Stimulated activated CD4-positive, alpha-beta T cell treated with anti-CD3 and anti-CD28 coated beads, Interleukin-2, amount 100 ng/mL, for 4 hours (primary cell): Measurements from ENCODE around the gene LAG3.
A peak's percentile ranks its signal among the peaks of the same experiment; 100 is the strongest.

Experiments
- DNase-seq: peaks from one replicate; pipeline ENCODE4 v3.0.0-alpha.2; 2020; ENCODE audit warnings: low read depth

Gene LAG3

GRCh38 chr12:6772726-6773589, 638 bp downstream of the LAG3 start:
- no peak for DNase-seq

DNA sequence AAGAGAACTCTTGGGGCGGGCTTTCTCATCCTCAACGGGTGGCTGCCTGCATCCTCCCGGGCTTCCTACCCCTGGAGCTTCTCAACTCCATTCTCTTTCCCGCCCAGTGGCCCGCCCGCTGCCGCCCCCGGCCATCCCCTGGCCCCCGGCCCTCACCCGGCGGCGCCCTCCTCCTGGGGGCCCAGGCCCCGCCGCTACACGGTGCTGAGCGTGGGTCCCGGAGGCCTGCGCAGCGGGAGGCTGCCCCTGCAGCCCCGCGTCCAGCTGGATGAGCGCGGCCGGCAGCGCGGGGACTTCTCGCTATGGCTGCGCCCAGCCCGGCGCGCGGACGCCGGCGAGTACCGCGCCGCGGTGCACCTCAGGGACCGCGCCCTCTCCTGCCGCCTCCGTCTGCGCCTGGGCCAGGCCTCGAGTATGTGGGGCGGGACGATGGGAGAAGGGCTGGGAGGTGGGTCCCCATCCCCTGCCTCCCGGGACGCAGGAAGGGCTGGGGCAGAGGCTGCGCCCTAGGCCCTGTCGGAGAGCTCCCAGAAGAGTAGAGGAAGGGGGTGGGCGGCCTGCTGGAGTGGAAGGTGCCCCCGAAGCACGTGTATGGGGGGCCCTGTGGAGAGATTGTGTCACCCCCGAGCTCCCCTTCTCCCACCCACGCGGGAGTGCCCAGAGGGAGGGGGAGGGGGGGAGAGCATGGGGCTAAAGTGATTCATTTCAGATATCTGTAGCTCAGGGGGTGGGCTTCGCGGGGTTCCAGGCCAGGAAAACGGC, 1.5 kb downstream of the LAG3 start:
- peak; percentile 69 for DNase-seq

GRCh38 chr12:6774499-6775062, 2.3 kb downstream of the LAG3 start:
- no peak for DNase-seq

DNA sequence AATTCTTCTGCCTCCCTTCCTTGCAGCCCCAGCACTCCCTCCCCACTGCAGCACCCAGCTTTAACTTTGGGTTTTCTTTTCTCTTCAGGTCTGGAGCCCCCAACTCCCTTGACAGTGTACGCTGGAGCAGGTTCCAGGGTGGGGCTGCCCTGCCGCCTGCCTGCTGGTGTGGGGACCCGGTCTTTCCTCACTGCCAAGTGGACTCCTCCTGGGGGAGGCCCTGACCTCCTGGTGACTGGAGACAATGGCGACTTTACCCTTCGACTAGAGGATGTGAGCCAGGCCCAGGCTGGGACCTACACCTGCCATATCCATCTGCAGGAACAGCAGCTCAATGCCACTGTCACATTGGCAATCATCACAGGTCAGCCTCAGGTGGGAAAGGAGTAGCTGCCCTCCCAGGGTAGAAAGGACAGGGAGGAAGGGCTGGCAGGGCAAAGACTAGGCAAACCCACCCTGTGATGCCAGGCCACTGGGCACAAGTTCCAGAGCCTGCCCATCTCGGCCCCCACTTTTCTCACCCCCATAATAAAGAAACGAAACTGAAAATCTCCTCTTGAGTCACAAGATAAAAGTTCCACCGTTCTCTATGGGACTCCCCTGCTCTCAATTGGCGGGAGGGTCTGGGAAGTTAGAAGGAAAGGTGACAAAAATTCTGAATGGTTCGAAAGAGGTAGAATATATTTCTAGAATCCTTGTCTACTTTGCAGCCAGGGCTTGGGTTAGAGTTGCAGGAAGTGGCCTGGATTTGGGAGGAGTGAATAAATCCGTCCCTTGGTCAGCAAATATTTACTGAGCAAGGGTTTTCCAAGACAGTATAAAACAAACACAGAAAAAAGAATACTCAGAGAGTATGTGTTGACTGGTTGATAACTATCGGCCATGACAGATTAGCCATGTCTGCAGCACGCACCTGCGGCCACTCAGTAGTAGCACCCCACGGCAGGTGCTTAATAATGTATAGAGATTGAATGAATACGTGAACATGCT, 3.2 kb downstream of the LAG3 start:
- no peak for DNase-seq

- no peak for DNase-seq
Observed at GRCh38 chr12:6777386-6777785, 5.1 kb downstream of the LAG3 start.

- no peak for DNase-seq
Observed at GRCh38 chr12:6778217-6778573, 5.9 kb downstream of the LAG3 start.

DNA sequence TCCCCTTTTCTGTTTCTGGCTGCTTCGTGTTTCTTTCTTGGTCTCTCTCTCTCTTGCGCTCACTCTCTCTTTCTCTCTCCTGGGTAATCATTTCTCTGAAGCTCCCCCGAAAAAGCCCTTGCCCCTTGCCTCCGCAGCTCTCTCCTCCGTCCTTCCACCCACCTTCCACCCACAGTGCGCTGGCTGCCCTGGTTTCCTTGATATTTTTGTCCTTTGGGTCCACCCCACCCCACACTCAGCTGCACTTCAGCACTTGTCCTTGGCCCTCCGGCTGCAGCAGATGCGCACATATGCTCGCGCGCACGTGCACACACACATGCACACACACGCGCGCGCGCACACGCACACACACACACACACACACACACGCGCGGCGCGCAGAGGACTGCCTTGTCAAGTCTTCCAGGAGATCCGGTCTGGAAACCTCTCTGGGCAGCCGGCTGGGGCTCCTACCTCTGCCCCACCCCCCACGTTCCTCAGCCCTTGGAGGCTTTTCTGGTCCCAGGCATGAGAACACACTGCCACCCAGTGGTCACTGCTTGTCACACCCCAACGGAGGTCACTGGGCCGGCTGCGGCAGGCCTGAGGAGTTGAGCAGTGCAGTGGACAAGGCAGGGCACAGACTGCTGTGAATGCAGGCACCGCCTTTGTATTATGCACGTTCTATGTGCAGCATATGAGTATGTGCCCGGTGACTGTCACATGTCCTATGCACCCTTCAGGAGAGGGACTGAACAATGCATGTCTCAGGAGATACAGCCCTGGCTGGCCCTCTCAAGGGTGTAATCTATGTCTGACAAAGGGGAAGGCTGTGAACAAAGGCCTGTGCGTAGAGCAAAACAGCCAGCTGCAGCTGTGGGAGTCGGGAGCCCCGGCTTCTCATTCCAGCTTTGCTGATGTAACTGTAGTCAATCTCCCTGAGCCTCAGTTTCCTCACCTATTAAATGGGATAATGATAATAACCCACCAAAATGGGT, 6.5 kb downstream of the LAG3 start:
- peak; percentile 83 for DNase-seq

GRCh38 chr12:6779708-6780432, 7.5 kb downstream of the LAG3 start:
- no peak for DNase-seq

GRCh38 chr12:6780573-6780972, 8.3 kb downstream of the LAG3 start:
- no peak for DNase-seq

- DNase-seq = no peak
Observed at GRCh38 chr12:6782119-6782518, 9.8 kb downstream of the LAG3 start.

DNA sequence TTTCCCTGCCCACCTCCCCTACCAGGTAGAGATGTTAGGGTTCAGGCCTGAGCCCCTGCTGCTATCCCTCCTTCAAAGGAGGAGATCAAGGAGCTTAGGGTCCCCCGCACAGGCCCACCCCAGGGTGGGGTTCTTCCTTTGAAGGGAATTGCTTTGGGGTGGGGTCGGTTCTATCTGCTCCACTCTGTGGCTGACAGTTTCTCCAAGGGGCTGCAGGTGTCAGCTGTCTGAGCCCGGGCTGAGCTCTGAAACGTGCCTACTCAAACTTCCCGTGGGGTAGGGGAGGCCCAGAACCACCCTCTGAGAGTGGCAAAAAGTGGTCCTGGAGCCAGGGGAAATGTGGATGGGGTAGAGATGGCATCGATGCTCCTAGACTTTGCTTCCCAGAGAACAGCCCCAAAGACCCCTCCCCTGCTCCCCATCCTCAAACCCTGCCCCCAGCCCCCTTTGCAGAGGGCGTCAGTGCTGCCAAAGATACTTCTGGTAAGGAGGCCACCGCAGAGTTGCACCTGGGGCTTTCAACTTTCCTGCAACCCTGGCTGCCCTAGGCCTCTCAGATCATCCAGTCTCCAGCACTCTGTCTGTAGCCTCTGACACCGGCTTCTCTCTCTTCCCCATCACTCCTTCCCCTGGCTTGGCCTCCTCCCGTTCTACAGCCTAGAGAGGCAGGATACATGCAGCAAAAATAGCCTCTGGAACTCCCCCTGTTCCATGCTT, 10.7 kb downstream of the LAG3 start:
- no peak for DNase-seq

- DNase-seq = no peak
Observed at GRCh38 chr12:6783828-6784227, 11.5 kb downstream of the LAG3 start.

GRCh38 chr12:6784296-6784695, 12.0 kb downstream of the LAG3 start:
- no peak for DNase-seq

DNA sequence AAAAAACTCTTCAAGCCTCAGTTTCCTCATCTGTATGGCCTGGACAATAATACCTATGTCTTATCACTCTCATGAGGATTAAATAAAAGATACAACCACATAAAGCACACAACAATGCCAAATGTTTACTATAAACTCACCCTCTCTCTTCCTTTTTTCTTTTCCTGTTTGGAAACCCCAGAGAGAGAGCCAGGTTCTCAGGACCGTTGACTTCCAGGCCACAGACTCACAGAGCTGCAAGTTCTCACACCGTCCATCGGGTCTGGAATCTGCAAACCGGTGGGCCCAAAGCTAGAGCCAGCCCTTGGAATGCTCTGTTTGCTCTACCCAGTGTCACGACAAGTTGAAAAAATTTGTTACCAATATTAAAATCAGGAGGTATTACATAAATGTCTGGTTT, 12.4 kb downstream of the LAG3 start:
- no peak for DNase-seq

- DNase-seq = no peak
Observed at GRCh38 chr12:6786416-6787094, 14.2 kb downstream of the LAG3 start.

- DNase-seq = no peak
Observed at GRCh38 chr12:6787309-6787708, 15.0 kb downstream of the LAG3 start.

DNA sequence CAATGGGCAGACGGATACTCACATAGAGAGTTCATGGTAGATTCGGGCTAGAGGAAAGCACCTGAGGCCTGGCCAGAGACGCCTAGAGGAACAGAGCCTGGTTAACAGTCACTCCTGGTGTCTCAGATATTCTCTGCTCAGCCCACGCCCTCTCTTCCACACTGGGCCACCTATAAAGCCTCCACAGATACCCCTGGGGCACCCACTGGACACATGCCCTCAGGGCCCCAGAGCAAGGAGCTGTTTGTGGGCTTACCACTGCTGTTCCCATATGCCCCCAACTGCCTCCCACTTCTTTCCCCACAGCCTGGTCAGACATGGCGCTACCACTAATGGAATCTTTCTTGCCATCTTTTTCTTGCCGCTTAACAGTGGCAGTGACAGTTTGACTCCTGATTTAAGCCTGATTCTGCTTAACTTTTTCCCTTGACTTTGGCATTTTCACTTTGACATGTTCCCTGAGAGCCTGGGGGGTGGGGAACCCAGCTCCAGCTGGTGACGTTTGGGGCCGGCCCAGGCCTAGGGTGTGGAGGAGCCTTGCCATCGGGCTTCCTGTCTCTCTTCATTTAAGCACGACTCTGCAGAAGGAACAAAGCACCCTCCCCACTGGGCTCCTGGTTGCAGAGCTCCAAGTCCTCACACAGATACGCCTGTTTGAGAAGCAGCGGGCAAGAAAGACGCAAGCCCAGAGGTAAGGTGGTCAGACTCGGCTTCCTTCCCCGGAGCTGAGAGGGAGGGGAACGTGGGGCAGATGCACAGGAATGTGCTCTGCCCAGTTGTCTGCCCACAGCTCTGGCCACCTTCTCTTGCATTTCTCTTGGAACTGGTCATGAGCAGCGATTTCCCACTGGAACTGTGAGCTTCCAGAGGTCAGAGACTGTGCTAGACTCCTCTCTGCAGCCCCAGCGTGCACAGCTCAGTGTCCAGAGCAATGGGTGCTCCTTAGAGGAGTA, 16.9 kb downstream of the LAG3 start, which contains the start of gene CD4:
Gene CD4, plus strand, starts transcription at position 557 of the 953 bp plus-strand sequence. CDS start 10,611 bp downstream, outside the sequence.
- DNase-seq = peak; percentile 48
